Naive thymus-derived CD8-positive, alpha-beta T cell (primary cell): ENCODE data around the gene TSHR. TPM values are rescaled to one million over a fixed set of nuclear protein-coding genes. Genes with fewer than 3 reads are reported as not detected.

Experiments
- ATAC-seq, 2 donors: fragments of 150-1000 bp; cut with Tn5 transposase in 1 of 2; sonication (Bioruptor Pico), chemical (Tn5 transposase) in 1 of 2; 1 replicate in 1 of 2; 2 replicates in 1 of 2; pipeline ENCODE4 v1.10.0; 2021; ENCODE audit warnings: mild to moderate bottlenecking in 2 of 2, moderate library complexity in 2 of 2
- POLR2A ChIA-PET: fragments of 350-600 bp; sonication (Branson Sonifier 250); formaldehyde crosslinking; loops from one replicate; lab custom pipeline; 2021; ENCODE audit warnings: antibody characterized with exemption; lab: Charles Lee
- DNase-seq, 10 donors: peaks; one replicate each; pipeline versions ENCODE4 v3.0.0 to v3.0.0-alpha.2; 2020 to 2022
- H3K27ac Mint-ChIP-seq, 10 donors: one replicate each; pipeline ENCODE4 v1.8.0; 2020 to 2022; ENCODE audit warnings: mild to moderate bottlenecking in 10 of 10, mixed read lengths in 10 of 10, moderate library complexity in 4 of 10, inconsistent platforms in 1 of 10
- H3K27me3 Mint-ChIP-seq, 5 donors: one replicate each; pipeline ENCODE4 v1.8.0; 2021 to 2022; ENCODE audit warnings: mixed read lengths in 5 of 5
- H3K36me3 Mint-ChIP-seq, 3 donors: one replicate each; pipeline ENCODE4 v1.8.0; 2020 to 2022; ENCODE audit warnings: mixed read lengths in 3 of 3, mild to moderate bottlenecking in 2 of 3, inconsistent platforms in 1 of 3
- H3K4me1 Mint-ChIP-seq, 4 donors: one replicate each; pipeline ENCODE4 v1.8.0; 2021 to 2022; ENCODE audit warnings: mixed read lengths in 4 of 4
- H3K4me3 Mint-ChIP-seq, 10 donors: one replicate each; pipeline ENCODE4 v1.8.0; 2020 to 2022; ENCODE audit warnings: mild to moderate bottlenecking in 10 of 10, mixed read lengths in 10 of 10, moderate library complexity in 6 of 10, inconsistent platforms in 1 of 10
- H3K9me3 Mint-ChIP-seq, 9 donors: one replicate each; pipeline ENCODE4 v1.8.0; 2020 to 2022; ENCODE audit warnings: mixed read lengths in 9 of 9, mild to moderate bottlenecking in 3 of 9, inconsistent platforms in 1 of 9, moderate library complexity in 1 of 9
- polyA plus RNA-seq, 3 donors: library from polyadenylated mRNA; unstranded; fragments of 300-500 nt; fragmentation: Illumina TruSeq; gene quantifications; one replicate each; pipeline ENCODE4 v1.2.3, GENCODE V29; 2021
- total RNA-seq, 8 experiments: library from RNA in 2 of 8; stranded (reverse) in 2 of 8; gene quantifications; one replicate each; pipeline ENCODE4 v1.2.3 and lab custom pipeline; 2021 to 2026

Gene TSHR
- total and polyA plus RNA-seq, 5 experiments from 2014 or later: 0.40 TPM; not detected in 4

GRCh38 chr14:80979951-80980350 is 24.5 kb downstream of the TSHR start:
- no peak for DNase-seq
- POLR2A ChIA-PET: no interaction called here
- H3K9me3 Mint-ChIP-seq: no peaks in the 10 kb centered on the region
- no peak overlapping the region for H3K4me3 Mint-ChIP-seq
- H3K4me1 Mint-ChIP-seq: peaks cover 2 to 11% (median 9%) of the 10 kb centered on the region in 4 donors
- no peaks in the 10 kb centered on the region for H3K36me3 Mint-ChIP-seq
- peaks cover 0 to 20% (median 0%) of the 10 kb centered on the region in 5 donors for H3K27me3 Mint-ChIP-seq
- H3K27ac Mint-ChIP-seq: no peak overlapping the region
- no peak for ATAC-seq

DNA sequence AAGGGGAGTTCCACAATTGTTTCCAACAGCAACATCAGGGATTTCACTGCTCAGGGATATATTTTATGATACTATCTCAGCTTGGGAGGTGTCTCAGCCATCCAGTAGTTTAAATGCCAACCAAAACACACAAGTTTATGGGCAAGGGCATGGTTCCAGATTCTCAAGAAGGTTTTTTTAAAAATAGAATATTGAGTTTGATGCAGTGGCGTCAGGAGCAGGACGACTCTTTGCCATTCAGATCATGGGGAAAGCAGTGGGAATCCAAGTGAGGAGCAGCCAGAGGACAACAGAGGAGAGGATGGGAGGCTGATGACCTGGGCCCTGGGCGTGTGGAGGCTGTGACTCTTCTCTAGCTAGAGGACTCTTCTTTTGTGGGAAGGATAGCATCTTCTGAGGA is 25.7 kb downstream of the TSHR start:
- Mint-ChIP-seq H3K9me3 (no peaks in the 10 kb centered on the region), H3K27me3 (peaks cover 0 to 14% (median 1%) of the 10 kb centered on the region in 5 donors), H3K4me1 (peaks cover 2 to 11% (median 9%) of the 10 kb centered on the region in 4 donors), H3K4me3 (no peak overlapping the region), H3K27ac (no peak overlapping the region), H3K36me3 (no peaks in the 10 kb centered on the region)
- POLR2A ChIA-PET: no interaction called here
- ATAC-seq (no peak), DNase-seq (no peak)

- DNase-seq (no peak), ATAC-seq (no peak)
- Mint-ChIP-seq H3K27me3 (peaks cover 0 to 10% (median 1%) of the 10 kb centered on the region in 5 donors), H3K4me3 (no peak overlapping the region), H3K36me3 (no peaks in the 10 kb centered on the region), H3K4me1 (peaks cover 2 to 11% (median 9%) of the 10 kb centered on the region in 4 donors), H3K27ac (no peak overlapping the region), H3K9me3 (no peaks in the 10 kb centered on the region)
- POLR2A ChIA-PET: no interaction called here
These were observed 26.3 kb downstream of the TSHR start for GRCh38 chr14:80981673-80982072.

DNA sequence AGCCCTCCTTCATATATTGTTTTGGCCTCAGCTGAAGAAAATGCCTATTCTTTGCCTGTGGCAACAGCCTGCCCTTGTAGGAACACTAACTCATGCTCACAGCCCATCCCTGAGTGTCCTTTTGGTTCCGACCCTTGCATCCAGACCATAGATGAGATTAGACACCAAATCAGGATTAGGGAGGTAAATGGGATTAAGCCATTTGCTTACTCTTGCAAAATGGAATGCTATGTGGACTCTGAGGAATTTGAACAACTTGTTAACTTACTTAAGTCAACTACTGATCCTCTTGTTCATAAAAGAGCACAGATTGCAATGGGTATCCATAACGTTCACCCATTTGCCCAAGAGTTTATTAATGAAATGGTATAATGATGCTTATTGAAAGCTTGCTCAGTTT is 27.3 kb downstream of the TSHR start:
- no peak overlapping the region for H3K4me3 Mint-ChIP-seq
- peaks cover 2 to 11% (median 9%) of the 10 kb centered on the region in 4 donors for H3K4me1 Mint-ChIP-seq
- H3K27me3 Mint-ChIP-seq: peaks cover 0 to 10% (median 1%) of the 10 kb centered on the region in 5 donors
- no peaks in the 10 kb centered on the region for H3K36me3 Mint-ChIP-seq
- H3K27ac Mint-ChIP-seq: no peak overlapping the region
- no peak for DNase-seq
- POLR2A ChIA-PET: no interaction called here
- no peak for ATAC-seq
- H3K9me3 Mint-ChIP-seq: no peaks in the 10 kb centered on the region

- ATAC-seq (peak; percentile 60 to 77), DNase-seq (peak; percentile 12 to 76 (median 60))
- Mint-ChIP-seq H3K4me3 (no peak overlapping the region), H3K27ac (no peak overlapping the region), H3K27me3 (peaks cover 4 to 13% (median 8%) of the 10 kb centered on the region in 5 donors), H3K4me1 (no peaks in the 10 kb centered on the region), H3K9me3 (no peaks in the 10 kb centered on the region), H3K36me3 (no peaks in the 10 kb centered on the region)
- POLR2A ChIA-PET: interaction anchor here (1.0 kb wide), 1 partner anchor 32 kb away, joined by 5 read pairs; the partner anchor contains the start of gene TSHR
These were observed 32.0 kb downstream of the TSHR start for GRCh38 chr14:80987235-80988032.

- no peaks in the 10 kb centered on the region for H3K9me3 Mint-ChIP-seq
- POLR2A ChIA-PET: no interaction called here
- H3K4me3 Mint-ChIP-seq: no peak overlapping the region
- H3K27ac Mint-ChIP-seq: no peak overlapping the region
- H3K36me3 Mint-ChIP-seq: no peaks in the 10 kb centered on the region
- ATAC-seq (no peak), DNase-seq (no peak)
- H3K4me1 Mint-ChIP-seq: no peaks in the 10 kb centered on the region
- peaks cover 4 to 19% (median 8%) of the 10 kb centered on the region in 5 donors for H3K27me3 Mint-ChIP-seq
These were observed 32.8 kb downstream of the TSHR start for GRCh38 chr14:80988192-80988591.

GRCh38 chr14:80988735-80989429 is 33.5 kb downstream of the TSHR start:
- Mint-ChIP-seq H3K4me3 (no peak overlapping the region), H3K27me3 (peaks cover 3 to 19% (median 8%) of the 10 kb centered on the region in 5 donors), H3K27ac (no peak overlapping the region), H3K4me1 (no peaks in the 10 kb centered on the region), H3K36me3 (no peaks in the 10 kb centered on the region), H3K9me3 (no peaks in the 10 kb centered on the region)
- POLR2A ChIA-PET: no interaction called here
- no peak for DNase-seq
- ATAC-seq: no peak

GRCh38 chr14:80992580-80992979 is 37.2 kb downstream of the TSHR start:
- Mint-ChIP-seq H3K4me1 (peaks cover 0 to 4% (median 2%) of the 10 kb centered on the region in 4 donors), H3K4me3 (no peak overlapping the region), H3K27me3 (peaks cover 8 to 29% (median 12%) of the 10 kb centered on the region in 5 donors), H3K27ac (no peak overlapping the region), H3K36me3 (no peaks in the 10 kb centered on the region), H3K9me3 (no peaks in the 10 kb centered on the region)
- ATAC-seq (no peak), DNase-seq (no peak)
- POLR2A ChIA-PET: no interaction called here

DNA sequence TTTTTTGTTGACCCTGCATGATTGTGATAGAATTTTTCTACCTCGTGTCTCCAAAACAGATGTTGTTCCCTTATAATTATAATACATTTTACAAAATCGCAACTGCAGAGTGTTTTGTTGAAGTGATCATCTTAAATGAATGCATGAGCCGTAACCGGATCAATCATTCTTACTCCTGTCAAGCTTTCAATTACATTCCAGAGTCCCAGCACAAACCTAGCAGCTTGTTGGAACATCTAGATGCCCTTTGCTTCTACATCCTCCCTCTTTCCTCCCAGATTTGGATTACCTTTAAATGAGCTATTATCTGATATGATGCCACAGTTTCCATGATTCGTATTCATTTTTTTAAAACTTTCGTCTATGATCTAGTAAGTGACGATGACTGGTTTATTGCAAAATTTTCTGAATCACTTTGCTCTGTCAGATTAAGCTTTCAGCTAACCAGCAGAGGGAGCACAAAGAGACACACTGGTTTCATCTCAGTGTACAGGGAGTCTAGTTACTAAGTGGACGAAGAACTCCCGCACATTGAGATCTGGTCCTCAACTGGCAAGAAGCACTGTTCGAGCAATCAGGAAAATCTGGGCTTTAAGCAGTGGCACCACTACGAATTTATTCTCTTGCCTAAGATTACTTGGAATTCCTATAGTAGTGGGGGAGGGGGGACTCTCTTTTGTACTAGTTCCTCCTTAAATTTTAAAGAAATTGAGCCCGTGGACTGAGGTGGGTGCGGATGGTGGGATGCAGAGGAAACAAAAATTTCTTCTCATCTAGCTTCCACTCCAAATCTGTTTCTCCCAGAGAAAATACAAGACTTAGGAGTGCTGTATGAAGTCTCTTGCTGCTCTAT is 40.9 kb downstream of the TSHR start:
- peak in 6 of 10 donors; percentile 6 to 49 (median 30) for DNase-seq

GRCh38 chr14:81001447-81001846 is 46.0 kb downstream of the TSHR start:
- peaks cover 4 to 17% (median 12%) of the 10 kb centered on the region in 5 donors for H3K27me3 Mint-ChIP-seq
- POLR2A ChIA-PET: no interaction called here
- H3K4me1 Mint-ChIP-seq: peaks cover 0 to 3% (median 1%) of the 10 kb centered on the region in 4 donors
- DNase-seq (no peak), ATAC-seq (no peak)
- no peak overlapping the region for H3K4me3 Mint-ChIP-seq
- no peak overlapping the region for H3K27ac Mint-ChIP-seq
- H3K36me3 Mint-ChIP-seq: no peaks in the 10 kb centered on the region
- no peaks in the 10 kb centered on the region for H3K9me3 Mint-ChIP-seq

More for the DNA sequence above, 40.9 kb downstream of the TSHR start:
- POLR2A ChIA-PET: interaction anchor here (0.8 kb wide), 1 partner anchor 37 kb away, joined by 3 read pairs; no protein-coding TSS in a partner anchor
- peak; percentile 66 to 75 for ATAC-seq
- H3K9me3 Mint-ChIP-seq: no peaks in the 10 kb centered on the region
- H3K36me3 Mint-ChIP-seq: no peaks in the 10 kb centered on the region
- H3K27me3 Mint-ChIP-seq: peaks cover 3 to 33% (median 11%) of the 10 kb centered on the region in 5 donors
- no peak overlapping the region for H3K27ac Mint-ChIP-seq
- no peak overlapping the region for H3K4me3 Mint-ChIP-seq
- H3K4me1 Mint-ChIP-seq: peaks cover 0 to 4% (median 2%) of the 10 kb centered on the region in 4 donors

DNA sequence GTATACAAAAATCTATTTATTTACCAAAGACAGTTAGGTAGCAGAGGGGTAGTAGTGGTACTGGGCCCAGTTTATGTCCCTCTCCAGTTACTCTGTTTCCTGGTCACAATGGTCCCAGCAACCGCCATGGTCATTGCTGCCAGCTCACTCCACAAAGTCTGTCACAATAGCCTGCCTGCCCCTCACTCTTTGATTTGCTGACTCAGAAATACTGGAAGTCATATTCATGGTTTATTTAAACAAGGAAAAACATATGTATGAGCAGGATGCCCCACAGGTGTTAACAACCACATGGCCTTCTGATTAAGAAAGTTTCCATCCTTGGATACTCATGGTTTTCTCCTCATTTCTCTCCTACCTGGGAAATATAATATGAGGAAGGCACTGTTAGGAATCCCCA is 49.2 kb downstream of the TSHR start:
- no peak for DNase-seq
- no peak overlapping the region for H3K27ac Mint-ChIP-seq
- H3K9me3 Mint-ChIP-seq: no peaks in the 10 kb centered on the region
- no peaks in the 10 kb centered on the region for H3K36me3 Mint-ChIP-seq
- H3K4me3 Mint-ChIP-seq: no peak overlapping the region
- ATAC-seq: no peak
- POLR2A ChIA-PET: no interaction called here
- H3K4me1 Mint-ChIP-seq: no peaks in the 10 kb centered on the region
- peaks cover 0 to 14% (median 5%) of the 10 kb centered on the region in 5 donors for H3K27me3 Mint-ChIP-seq

GRCh38 chr14:81005540-81006228 is 50.3 kb downstream of the TSHR start:
- no peak overlapping the region for H3K27ac Mint-ChIP-seq
- H3K4me1 Mint-ChIP-seq: no peaks in the 10 kb centered on the region

More at GRCh38 chr14:81005540-81006228, 50.3 kb downstream of the TSHR start:
- POLR2A ChIA-PET: no interaction called here
- peaks cover 0 to 14% (median 4%) of the 10 kb centered on the region in 5 donors for H3K27me3 Mint-ChIP-seq
- H3K9me3 Mint-ChIP-seq: no peaks in the 10 kb centered on the region
- H3K36me3 Mint-ChIP-seq: no peaks in the 10 kb centered on the region
- DNase-seq (no peak), ATAC-seq (no peak)
- no peak overlapping the region for H3K4me3 Mint-ChIP-seq
